LoVo (cell line): ENCODE measurements around the gene TMEM39A.

ENCODE experiments used
- DNase-seq: peaks from one replicate; pipeline ENCODE4 v3.0.0-alpha.2; 2016; ENCODE audit warnings: low spot score

The TMEM39A gene, protein sequence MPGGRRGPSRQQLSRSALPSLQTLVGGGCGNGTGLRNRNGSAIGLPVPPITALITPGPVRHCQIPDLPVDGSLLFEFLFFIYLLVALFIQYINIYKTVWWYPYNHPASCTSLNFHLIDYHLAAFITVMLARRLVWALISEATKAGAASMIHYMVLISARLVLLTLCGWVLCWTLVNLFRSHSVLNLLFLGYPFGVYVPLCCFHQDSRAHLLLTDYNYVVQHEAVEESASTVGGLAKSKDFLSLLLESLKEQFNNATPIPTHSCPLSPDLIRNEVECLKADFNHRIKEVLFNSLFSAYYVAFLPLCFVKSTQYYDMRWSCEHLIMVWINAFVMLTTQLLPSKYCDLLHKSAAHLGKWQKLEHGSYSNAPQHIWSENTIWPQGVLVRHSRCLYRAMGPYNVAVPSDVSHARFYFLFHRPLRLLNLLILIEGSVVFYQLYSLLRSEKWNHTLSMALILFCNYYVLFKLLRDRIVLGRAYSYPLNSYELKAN

DNA sequence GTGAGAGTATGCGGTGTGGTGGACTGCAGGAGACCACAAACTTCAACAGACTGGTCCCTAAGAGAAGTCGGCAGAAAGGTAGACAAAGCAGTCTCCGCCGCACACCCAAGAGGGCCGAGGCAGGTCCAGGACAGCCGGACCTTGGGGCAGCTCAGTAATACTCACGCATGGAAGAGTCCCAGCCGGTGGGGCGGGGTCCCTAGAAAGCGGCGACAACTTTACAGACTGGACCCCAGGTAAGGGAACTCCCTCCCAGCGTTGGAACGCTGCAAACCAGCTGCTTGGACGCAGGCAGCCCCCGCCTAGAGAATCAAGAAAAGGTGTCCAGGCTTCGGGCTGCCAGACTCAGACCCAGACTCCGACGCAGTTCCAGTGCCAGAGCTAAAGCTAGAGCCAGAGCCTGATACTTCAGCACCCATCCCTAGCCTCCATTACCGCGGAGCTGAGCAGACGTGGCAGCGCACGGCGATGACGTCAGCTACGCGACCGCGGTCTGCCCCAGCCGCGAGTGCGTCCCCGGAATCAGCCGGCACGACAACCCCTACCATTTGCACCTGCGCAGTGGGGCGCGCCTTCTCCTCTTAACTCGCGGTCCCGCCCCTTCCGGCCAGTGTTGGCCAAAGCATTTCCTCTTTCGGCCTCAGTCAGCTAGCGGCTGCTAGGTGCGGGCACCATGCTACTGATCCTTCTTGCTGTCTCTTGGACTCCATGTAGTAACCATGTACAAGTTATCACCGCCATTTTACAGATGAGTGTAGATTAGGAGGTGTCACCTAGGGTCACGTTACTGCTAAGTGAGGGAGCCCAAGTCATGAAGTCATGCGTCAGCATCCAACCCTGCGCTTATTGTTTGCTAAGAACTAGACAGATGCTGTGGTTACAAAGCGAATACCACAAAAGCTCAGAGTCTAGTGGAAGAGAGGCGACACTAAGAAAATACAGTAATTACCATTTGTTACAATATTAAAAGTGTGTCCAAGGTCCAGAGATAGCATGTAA, at the start of gene TMEM39A:
TMEM39A (minus strand) TSS at position 445 of the 999 bp plus-strand sequence. CDS start 1,541 bp downstream, outside the sequence.
- DNase-seq, result peak; percentile 98

- DNase-seq, result no peak
Observed at GRCh38 chr3:119510690-119511089, 47.3 kb upstream of the TMEM39A start.

GRCh38 chr3:119508172-119508845, 44.9 kb upstream of the TMEM39A start:
- no peak for DNase-seq

- no peak for DNase-seq
Observed at GRCh38 chr3:119507404-119507803, 44.0 kb upstream of the TMEM39A start.

DNA sequence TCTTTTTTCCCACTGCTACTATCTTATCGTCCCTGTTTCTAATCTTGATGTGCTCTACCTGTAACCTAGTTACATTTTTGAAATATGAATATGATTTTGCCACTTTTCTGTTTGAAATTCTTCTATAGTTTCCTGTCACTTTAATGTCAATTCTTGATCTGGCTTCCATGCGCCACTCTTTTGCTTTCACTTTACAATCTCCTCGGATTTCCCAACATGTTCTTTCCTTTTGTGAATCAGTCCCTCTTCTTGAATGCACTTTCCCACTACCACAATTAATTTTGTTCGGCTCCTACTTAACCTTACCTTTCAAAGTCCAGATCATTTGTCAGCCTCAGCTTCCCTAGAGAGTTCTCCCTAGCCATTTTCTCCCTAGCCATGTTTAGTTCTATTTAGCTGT, 43.2 kb upstream of the TMEM39A start:
- DNase-seq, result no peak

DNA sequence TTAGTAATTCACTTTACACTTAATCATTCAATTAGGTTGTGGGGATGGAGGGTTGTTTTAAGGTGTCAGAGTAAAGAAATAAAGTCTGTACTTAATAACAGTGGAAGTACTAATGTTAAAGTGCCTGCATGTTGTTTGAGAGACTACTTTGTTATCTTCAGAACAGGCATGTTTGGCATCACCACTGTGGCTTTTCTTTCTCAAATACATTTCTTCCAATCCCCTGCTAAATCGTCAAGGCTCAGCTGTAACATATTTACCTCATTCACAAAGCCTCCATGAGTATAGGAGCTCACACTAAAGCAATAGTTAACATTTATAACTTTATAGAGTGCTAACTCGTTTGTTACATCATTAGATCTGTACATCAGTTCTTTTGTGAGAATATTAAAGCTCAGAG, 37.5 kb upstream of the TMEM39A start:
- DNase-seq, result no peak

GRCh38 chr3:119500265-119500664, 36.9 kb upstream of the TMEM39A start:
- DNase-seq, result no peak

- peak; percentile 98 for DNase-seq
Observed at GRCh38 chr3:119498186-119499011, 35.0 kb upstream of the TMEM39A start, which contains the start of gene TIMMDC1. TIMMDC1 (plus strand) TSS chr3:119498547; CDS start chr3:119498734, 187 bp downstream.

DNA sequence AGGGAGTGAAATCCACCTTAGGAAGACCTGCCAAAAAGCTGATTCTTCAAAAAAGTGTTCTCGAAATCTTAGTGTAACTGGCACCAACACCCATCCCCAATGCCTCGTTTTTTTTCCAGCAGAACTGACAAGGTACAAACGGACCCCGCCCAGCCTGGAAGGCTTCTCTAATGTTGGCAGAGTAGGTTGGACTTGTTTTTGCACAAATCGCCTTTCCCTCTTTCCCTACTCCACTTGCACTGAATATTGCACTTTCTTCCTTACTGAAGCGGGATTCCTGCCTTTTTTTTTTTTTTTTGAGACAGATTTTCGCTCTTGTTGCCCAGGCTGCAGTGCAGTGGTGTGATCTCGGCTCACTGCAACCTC, 34.4 kb upstream of the TMEM39A start:
- peak; percentile 26 for DNase-seq

- no peak for DNase-seq
Observed at GRCh38 chr3:119494597-119494996, 31.2 kb upstream of the TMEM39A start.

- DNase-seq, result no peak
Observed at GRCh38 chr3:119492810-119493209, 29.4 kb upstream of the TMEM39A start.

GRCh38 chr3:119492128-119492527, 28.7 kb upstream of the TMEM39A start:
- DNase-seq, result no peak

GRCh38 chr3:119490153-119490552, 26.7 kb upstream of the TMEM39A start:
- no peak for DNase-seq

- DNase-seq, result no peak
Observed at GRCh38 chr3:119485563-119485962, 22.1 kb upstream of the TMEM39A start.

DNA sequence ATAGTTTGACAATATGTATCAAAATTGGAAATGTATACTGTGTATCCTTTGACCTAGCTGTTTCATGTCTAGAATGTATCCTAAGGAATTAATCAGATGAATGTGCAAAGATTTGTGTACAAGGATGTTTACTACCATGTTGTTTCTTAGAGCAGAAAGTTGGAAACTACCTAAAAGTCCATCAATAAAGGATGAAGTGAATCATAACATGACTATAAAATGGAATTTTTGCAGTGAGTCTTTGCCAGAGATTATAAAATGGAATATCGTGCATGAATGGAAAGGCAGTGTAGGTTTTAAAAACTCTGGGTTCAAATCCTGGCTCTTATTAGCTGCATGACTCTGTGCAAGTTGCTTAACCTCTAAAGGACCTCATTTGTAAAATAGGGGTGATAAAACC, 19.7 kb upstream of the TMEM39A start:
- DNase-seq, result no peak

DNA sequence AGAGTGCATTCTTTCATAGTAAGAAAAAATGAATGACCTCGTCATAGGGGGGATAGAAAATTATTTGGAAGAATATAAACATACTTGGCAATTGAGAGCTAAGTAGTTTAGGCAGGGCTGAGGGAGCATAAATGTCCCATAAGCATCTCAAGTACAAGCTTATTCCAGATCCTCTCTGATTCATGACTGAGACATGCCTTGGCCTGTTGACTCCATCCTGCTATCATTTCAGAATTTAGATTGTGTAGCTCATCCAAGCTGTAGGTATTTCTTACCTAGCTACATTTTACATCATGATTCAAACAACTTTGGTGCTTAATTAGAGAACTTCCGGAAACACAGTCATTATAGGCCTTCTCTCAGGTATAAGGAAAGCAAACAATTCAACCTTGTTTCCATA, 17.7 kb upstream of the TMEM39A start:
- no peak for DNase-seq

GRCh38 chr3:119470866-119471265, 7.5 kb upstream of the TMEM39A start:
- DNase-seq, result no peak

DNA sequence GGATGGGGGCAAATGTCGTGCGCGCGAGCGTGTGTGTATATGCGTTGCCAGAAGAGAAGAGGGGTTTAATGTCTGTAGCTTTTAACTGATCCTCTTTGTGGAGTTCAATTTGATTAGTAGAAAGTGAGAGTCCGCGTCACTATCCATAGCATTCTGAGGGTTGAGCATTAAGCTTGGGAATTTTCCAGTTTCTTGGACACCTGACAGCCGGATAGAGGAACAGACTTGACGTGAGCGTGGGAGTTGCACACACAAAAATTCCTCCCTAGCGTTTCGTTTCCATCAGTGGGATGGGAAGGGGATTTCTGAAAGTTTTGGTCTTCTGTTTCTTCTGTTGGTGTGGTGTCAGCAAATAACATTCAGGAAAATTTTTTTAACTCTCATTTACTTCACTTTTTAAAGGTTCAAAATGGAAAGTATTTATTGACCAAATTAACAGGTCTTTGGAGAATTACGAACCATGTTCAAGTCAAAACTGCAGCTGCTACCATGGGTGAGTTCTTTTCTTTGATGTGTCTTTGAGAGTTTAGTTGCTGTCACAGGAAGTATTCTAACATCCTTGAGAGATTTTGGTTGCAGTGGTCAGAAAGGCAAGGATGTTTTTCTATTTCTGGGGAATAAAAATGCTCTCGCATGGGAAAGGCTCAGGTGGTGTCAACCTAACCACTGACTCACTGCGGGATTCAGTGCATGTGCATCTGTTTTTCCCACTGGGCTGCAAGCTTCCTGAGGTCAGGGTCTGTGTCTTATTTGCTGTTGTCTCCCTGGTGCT, 6.2 kb upstream of the TMEM39A start:
- DNase-seq, result no peak

- DNase-seq, result no peak
Observed at GRCh38 chr3:119468041-119468440, 4.6 kb upstream of the TMEM39A start.

DNA sequence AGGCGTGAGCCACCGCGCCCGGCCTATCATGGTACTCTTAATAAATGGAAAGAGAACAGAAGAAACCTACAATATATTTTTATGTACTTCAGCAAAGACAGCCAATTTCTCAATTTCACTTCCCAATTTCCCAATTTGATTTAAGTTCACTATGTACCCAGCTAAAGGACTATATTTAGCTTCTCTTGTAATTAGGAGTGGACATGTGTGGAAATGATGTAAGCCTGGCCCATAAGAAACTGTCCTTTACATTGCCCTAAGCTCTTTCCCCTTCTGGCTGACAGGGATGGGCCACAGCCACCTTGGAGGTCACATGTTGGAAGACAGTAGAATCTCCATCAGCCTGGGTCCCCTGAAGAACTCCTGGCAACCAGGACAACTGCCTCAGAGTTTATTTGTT, 6.2 kb downstream of the TMEM39A start:
- DNase-seq, result no peak
